Loucy (cell line): ENCODE data around the gene KDM5B.

Experiments used
- CTCF ChIP-seq: fragments of 200-600 bp; sonication (generic); conservative IDR thresholded peaks from 2 replicates; pipeline ENCODE4 v1.5.1; 2014; ENCODE audit warnings: mild to moderate bottlenecking, antibody characterized with exemption, low read length
- EZH2phosphoT487 ChIP-seq: fragments of 200-600 bp; IDR thresholded peaks from 2 replicates; pipeline ENCODE4 v1.6.1; 2018; ENCODE audit warnings: antibody characterized with exemption, mild to moderate bottlenecking, moderate library complexity, borderline replicate concordance

GRCh38 chr1:202728951-202729350 is 79.3 kb downstream of the KDM5B start:
- TF ChIP-seq CTCF (no peak), EZH2phosphoT487 (no peak)
